C4-2B (cell line): Measurements from ENCODE around the gene UBL4B.

Experiments used
- H3K27ac ChIP-seq: fragments of 450-650 bp; 2 replicates; pipeline ENCODE4 v1.5.1; 2017
- CTCF ChIP-seq: fragments of 450-650 bp; conservative IDR thresholded peaks from 2 replicates; pipeline ENCODE4 v1.5.1; 2017; ENCODE audit warnings: mild to moderate bottlenecking
- ZFX ChIP-seq: fragments of 450-650 bp; IDR thresholded peaks from 2 replicates; pipeline ENCODE4 v1.6.1; 2017

The UBL4B gene

GRCh38 chr1:110087812-110088738, 24.2 kb upstream of the UBL4B start:
- no peak overlapping the region for H3K27ac ChIP-seq
- TF ChIP-seq ZFX (no peak), CTCF (peak; percentile 83)

GRCh38 chr1:110088739-110089316, 23.4 kb upstream of the UBL4B start:
- no peak for TF ChIP-seq ZFX
- TF ChIP-seq CTCF: no peak
- H3K27ac ChIP-seq: no peak overlapping the region

GRCh38 chr1:110089561-110090275, 22.5 kb upstream of the UBL4B start:
- no peak overlapping the region for H3K27ac ChIP-seq
- TF ChIP-seq CTCF (no peak), ZFX (no peak)

- TF ChIP-seq ZFX: no peak
- TF ChIP-seq CTCF: no peak
- H3K27ac ChIP-seq: no peak overlapping the region
These were observed 20.9 kb upstream of the UBL4B start for GRCh38 chr1:110091381-110091780.

- TF ChIP-seq CTCF: no peak
- no peak for TF ChIP-seq ZFX
- H3K27ac ChIP-seq: no peak overlapping the region
These were observed 20.5 kb upstream of the UBL4B start for GRCh38 chr1:110091791-110092190.

GRCh38 chr1:110092991-110093390, 19.3 kb upstream of the UBL4B start:
- no peak overlapping the region for H3K27ac ChIP-seq
- TF ChIP-seq ZFX: no peak
- no peak for TF ChIP-seq CTCF
